Heart left ventricle (tissue), 16 donors: ENCODE results near the gene SMAD3. TPM values are rescaled to one million over a fixed set of nuclear protein-coding genes. Genes with fewer than 3 reads are reported as not detected.
A peak's percentile ranks its signal among the peaks of the same experiment; 100 is the strongest.

Source experiments
- ATAC-seq, 4 donors: fragments of 200-7000 bp; cut with Tn5 transposase; one replicate each; pipeline ENCODE4 v1.9.1; 2020 to 2022; ENCODE audit warnings: moderate library complexity in 4 of 4, mild to moderate bottlenecking in 3 of 4, moderate number of reproducible peaks in 1 of 4
- DNase-seq, 5 donors: peaks; one replicate each; pipeline ENCODE4 v3.0.0-alpha.2; 2020
- H3K27ac ChIP-seq, 12 donors: fragments of 200-600 bp; sonication (generic) in 4 of 12; one replicate each; pipeline versions ENCODE4 v1.5.0 to v1.8.0; 2016 to 2022; ENCODE audit warnings: mild to moderate bottlenecking in 2 of 12
- H3K27me3 ChIP-seq, 9 donors: fragments of 200-600 bp; sonication (generic) in 2 of 9; one replicate each; pipeline versions ENCODE4 v1.5.1 to v1.8.0; 2016 to 2022; ENCODE audit warnings: mild to moderate bottlenecking in 3 of 9
- H3K36me3 ChIP-seq, 9 donors: fragments of 200-600 bp; sonication (generic) in 2 of 9; one replicate each; pipeline versions ENCODE4 v1.5.0 to v1.8.0; 2018 to 2022; ENCODE audit warnings: mild to moderate bottlenecking in 2 of 9
- H3K4me1 ChIP-seq, 12 donors: fragments of 200-600 bp; sonication (generic) in 4 of 12; one replicate each; pipeline versions ENCODE4 v1.5.0 to v1.8.0; 2016 to 2022; ENCODE audit warnings: mild to moderate bottlenecking in 3 of 12
- H3K4me3 ChIP-seq, 12 donors: fragments of 200-600 bp; sonication (generic) in 4 of 12; one replicate each; pipeline versions ENCODE4 v1.5.0 to v1.8.0; 2017 to 2022; ENCODE audit warnings: mild to moderate bottlenecking in 9 of 12, moderate library complexity in 4 of 12
- H3K9me3 ChIP-seq, 12 donors: fragments of 200-600 bp; sonication (generic) in 4 of 12; one replicate each; pipeline versions ENCODE4 v1.5.0 to v1.8.0; 2016 to 2022; ENCODE audit warnings: mild to moderate bottlenecking in 1 of 12
- CTCF ChIP-seq, 12 donors: fragments of 200-600 bp; sonication (generic) in 4 of 12; IDR thresholded peaks; one replicate each; pipeline versions ENCODE4 v1.5.0 to v1.8.0; 2018 to 2022; ENCODE audit warnings: antibody characterized with exemption in 12 of 12, mild to moderate bottlenecking in 5 of 12
- POLR2A ChIP-seq, 2 donors: fragments of 450-650 bp; IDR thresholded peaks; one replicate each; pipeline ENCODE4 v1.6.1; 2017; ENCODE audit warnings: antibody characterized with exemption in 2 of 2, mild to moderate bottlenecking in 2 of 2, moderate library complexity in 2 of 2
- WGBS, 4 donors: extraction: QIAGEN DNeasy Blood & Tissue Kit in 2 of 4; methylation state at CpG; one replicate each; pipeline versions ENCODE4 v1.1.5 to v1.1.7; 2013 to 2018; 5-methylcytosine and 5-hydroxymethylcytosine counted together
- intact Hi-C, 10 donors: fragments of 100-400 bp; cut with DNase I; formaldehyde crosslinking; loops; one replicate each; pipeline versions ENCODE4 v1.11.1 to v1.14.2; 2022
- polyA plus RNA-seq, 2 donors: library from polyadenylated mRNA; stranded (reverse); fragments of 200-250 nt; gene quantifications; one replicate each; pipeline ENCODE4 v1.2.3, GENCODE V29; 2013
- total RNA-seq, 9 donors: library from RNA; depleted of rRNA in 2 of 9; stranded (reverse); fragments of >200 nt in 2 of 9; fragmentation: NEBNext Ultra II Directional in 3 of 9; extraction: Animal tissue kit (Norgen Biotek cat#: 25700) in 3 of 9; gene quantifications; one replicate each; pipeline versions ENCODE4 v1.1.0 to v1.2.4, GENCODE V29; 2016 to 2023
- donor health status: ischemic (EF 13 %, LVEDD 7.1; RV severe dilation, severe dysfunction).
- donor health status: healthy with polysubstance abuse.
- donor health status: DM: no; HTN: yes; CAD: no.
- donor health status: DM: no; HTN: no; CAD: no.
- donor health status: ischemic (EF 25% LVEDD 6.9; RV normal size, moderate dysfunction).
- donor health status: ischemic (EF 25% LVEDD 5.7; RV mildly dilated, moderate dysfunction).
- donor health status: healthy.
- donor health status: DM: yes; HTN: yes; CAD: no.
- donor health status: ischemic (EF 35%, LVEDD 5.7; RV mildly dilated, moderate dysfunction).
- donor health status: nonischemic (EF 11% LVEDD 7.7; RV severe dilation, severe dysfunction).
- donor health status: DM: yes; HTN: yes; CAD: no.
- donor health status: PGD.
- donor health status: ischemic (EF 29% LVEDD 5.4; RV normal size, mild dysfunction).
- donor health status: nonischemic (EF 23%, LVEDD 6.1; RV moderate dilation, normal function).

SMAD3 gene
- total and polyA plus RNA-seq, 11 donors: 5.6 to 34.3 (median 15.3) TPM

GRCh38 chr15:67040277-67040676 lies 25.1 kb upstream of the SMAD3 start:
- no peaks in the 10 kb centered on the region for H3K36me3 ChIP-seq
- peak in 1 of 4 donors; percentile 56 for ATAC-seq
- no peaks in the 10 kb centered on the region for H3K27me3 ChIP-seq
- H3K9me3 ChIP-seq: no peaks in the 10 kb centered on the region
- WGBS, 4 donors: 49 to 61% (median 51%) methylated on average over 2 of the region's 2 CpGs
- peaks cover 0 to 36% (median 11%) of the 10 kb centered on the region in 12 donors for H3K4me1 ChIP-seq
- intact Hi-C loops: loop anchor here in 1 of 10 donors (10.0 kb wide), 1 partner anchor 55 kb away; no protein-coding TSS in a partner anchor
- H3K4me3 ChIP-seq: no peak overlapping the region
- DNase-seq: no peak
- H3K27ac ChIP-seq: no peak overlapping the region
- TF ChIP-seq POLR2A (IDR thresholded peaks at IDR 0.05): no peak
- no peak for TF ChIP-seq CTCF (IDR thresholded peaks at IDR 0.05)

GRCh38 chr15:67042551-67043142 lies 22.8 kb upstream of the SMAD3 start:
- Histone ChIP-seq H3K4me1 (peaks cover 0 to 36% (median 11%) of the 10 kb centered on the region in 12 donors), H3K4me3 (no peak overlapping the region), H3K27ac (no peak overlapping the region), H3K27me3 (no peaks in the 10 kb centered on the region), H3K9me3 (no peaks in the 10 kb centered on the region), H3K36me3 (no peaks in the 10 kb centered on the region)
- 47 to 55% (median 49%) methylated on average over 7 of the region's 7 CpGs for WGBS, 4 donors
- intact Hi-C loops: loop anchor here in 1 of 10 donors (10.0 kb wide), 1 partner anchor 58 kb away; no protein-coding TSS in a partner anchor
- no peak for ATAC-seq
- DNase-seq: no peak
- no peak for TF ChIP-seq POLR2A (IDR thresholded peaks at IDR 0.05)
- no peak for TF ChIP-seq CTCF (IDR thresholded peaks at IDR 0.05)

GRCh38 chr15:67043939-67044771 lies 21.2 kb upstream of the SMAD3 start:
- TF ChIP-seq CTCF (IDR thresholded peaks at IDR 0.05): no peak
- TF ChIP-seq POLR2A (IDR thresholded peaks at IDR 0.05): no peak
- peaks cover 0 to 37% (median 15%) of the 10 kb centered on the region in 12 donors for H3K4me1 ChIP-seq
- no peaks in the 10 kb centered on the region for H3K36me3 ChIP-seq
- WGBS, 4 donors: 60 to 69% (median 64%) methylated on average over 12 to 13 of the region's 13 CpGs
- H3K9me3 ChIP-seq: no peaks in the 10 kb centered on the region
- no peak overlapping the region for H3K4me3 ChIP-seq
- intact Hi-C loops: loop anchor here in 1 of 10 donors (10.0 kb wide), 1 partner anchor 59 kb away; no protein-coding TSS in a partner anchor
- ATAC-seq (no peak), DNase-seq (no peak)
- H3K27ac ChIP-seq: peak overlapping the region in 2 of 12 donors; percentile 5 to 22
- no peaks in the 10 kb centered on the region for H3K27me3 ChIP-seq

- WGBS, 4 donors: 70 to 95% (median 83%) methylated on average over 1 of the region's 1 CpG
- H3K27ac ChIP-seq: no peak overlapping the region
- intact Hi-C loops: loop anchor here in 1 of 10 donors (10.0 kb wide), 1 partner anchor 62 kb away; no protein-coding TSS in a partner anchor
- H3K27me3 ChIP-seq: no peaks in the 10 kb centered on the region
- H3K4me3 ChIP-seq: no peak overlapping the region
- no peak for DNase-seq
- peaks cover 0 to 48% (median 26%) of the 10 kb centered on the region in 12 donors for H3K4me1 ChIP-seq
- ATAC-seq: no peak
- H3K36me3 ChIP-seq: no peaks in the 10 kb centered on the region
- H3K9me3 ChIP-seq: no peaks in the 10 kb centered on the region
- TF ChIP-seq CTCF (IDR thresholded peaks at IDR 0.05): no peak
- TF ChIP-seq POLR2A (IDR thresholded peaks at IDR 0.05): no peak
Observed at GRCh38 chr15:67047149-67047661, 18.2 kb upstream of the SMAD3 start.
